Neural progenitor cell (in vitro differentiated cells): ENCODE measurements around the gene CSNK2A3.

Experiments
- EZH2 ChIP-seq: fragments of 200-600 bp; sonication (generic); IDR thresholded peaks from 2 replicates; pipeline ENCODE4 v1.6.1; 2017; ENCODE audit warnings: antibody characterized with exemption, mild to moderate bottlenecking, moderate library complexity
- TF ChIP-seq, protein P1 (sequence below): fragments of 200-600 bp; sonication (generic); IDR thresholded peaks from 2 replicates; pipeline ENCODE4 v1.5.1; 2017; ENCODE audit warnings: antibody characterized with exemption, mild to moderate bottlenecking

DNA sequence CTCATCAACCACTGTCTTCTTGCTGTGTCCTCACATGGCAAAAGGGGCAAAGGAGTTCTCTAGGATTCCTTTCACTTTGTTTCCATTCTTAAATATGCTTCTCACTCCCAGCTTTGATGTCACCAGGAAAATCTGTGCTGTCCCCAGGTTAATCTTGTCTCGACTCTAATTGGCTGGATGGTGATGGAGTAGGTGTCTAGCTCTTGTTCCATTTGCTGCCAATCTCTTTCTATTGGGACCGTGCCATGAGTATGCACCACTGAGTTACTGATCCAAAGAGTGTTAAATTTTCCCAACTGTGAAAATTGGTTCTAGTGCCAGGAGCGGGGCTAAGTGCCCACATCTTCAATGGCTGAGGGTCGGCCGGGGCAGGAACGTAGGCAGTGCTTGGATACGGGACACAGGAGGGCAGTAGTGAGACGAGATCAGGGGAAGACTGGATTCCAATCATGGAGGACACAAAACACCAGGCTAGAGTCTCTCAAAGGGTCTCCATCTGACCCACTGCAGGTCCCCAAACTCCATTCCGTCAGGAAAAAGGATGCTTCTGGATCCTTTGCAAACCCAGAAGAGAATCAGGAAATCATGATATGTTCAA lies 47.7 kb upstream of the CSNK2A3 start:
- TF ChIP-seq, protein P1, sequence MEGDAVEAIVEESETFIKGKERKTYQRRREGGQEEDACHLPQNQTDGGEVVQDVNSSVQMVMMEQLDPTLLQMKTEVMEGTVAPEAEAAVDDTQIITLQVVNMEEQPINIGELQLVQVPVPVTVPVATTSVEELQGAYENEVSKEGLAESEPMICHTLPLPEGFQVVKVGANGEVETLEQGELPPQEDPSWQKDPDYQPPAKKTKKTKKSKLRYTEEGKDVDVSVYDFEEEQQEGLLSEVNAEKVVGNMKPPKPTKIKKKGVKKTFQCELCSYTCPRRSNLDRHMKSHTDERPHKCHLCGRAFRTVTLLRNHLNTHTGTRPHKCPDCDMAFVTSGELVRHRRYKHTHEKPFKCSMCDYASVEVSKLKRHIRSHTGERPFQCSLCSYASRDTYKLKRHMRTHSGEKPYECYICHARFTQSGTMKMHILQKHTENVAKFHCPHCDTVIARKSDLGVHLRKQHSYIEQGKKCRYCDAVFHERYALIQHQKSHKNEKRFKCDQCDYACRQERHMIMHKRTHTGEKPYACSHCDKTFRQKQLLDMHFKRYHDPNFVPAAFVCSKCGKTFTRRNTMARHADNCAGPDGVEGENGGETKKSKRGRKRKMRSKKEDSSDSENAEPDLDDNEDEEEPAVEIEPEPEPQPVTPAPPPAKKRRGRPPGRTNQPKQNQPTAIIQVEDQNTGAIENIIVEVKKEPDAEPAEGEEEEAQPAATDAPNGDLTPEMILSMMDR = peak; percentile 53
- TF ChIP-seq EZH2 = no peak
